Naive thymus-derived CD8-positive, alpha-beta T cell (primary cell): Measurements from ENCODE around the gene ARHGAP28. TPM values are rescaled to one million over a fixed set of nuclear protein-coding genes. Genes with fewer than 3 reads are reported as not detected.
"Not testable (repeated sequence)": the region's sequence is repeated elsewhere in the genome, so short reads cannot be mapped to it uniquely, and the experiment has no call there.

Experiments used
- ATAC-seq, 2 donors: fragments of 150-1000 bp; cut with Tn5 transposase in 1 of 2; sonication (Bioruptor Pico), chemical (Tn5 transposase) in 1 of 2; 1 replicate in 1 of 2; 2 replicates in 1 of 2; pipeline ENCODE4 v1.10.0; 2021; ENCODE audit warnings: mild to moderate bottlenecking in 2 of 2, moderate library complexity in 2 of 2
- POLR2A ChIA-PET: fragments of 350-600 bp; sonication (Branson Sonifier 250); formaldehyde crosslinking; loops from one replicate; lab custom pipeline; 2021; ENCODE audit warnings: antibody characterized with exemption; lab: Charles Lee
- DNase-seq, 10 donors: peaks; one replicate each; pipeline versions ENCODE4 v3.0.0 to v3.0.0-alpha.2; 2020 to 2022
- H3K27ac Mint-ChIP-seq, 10 donors: one replicate each; pipeline ENCODE4 v1.8.0; 2020 to 2022; ENCODE audit warnings: mild to moderate bottlenecking in 10 of 10, mixed read lengths in 10 of 10, moderate library complexity in 4 of 10, inconsistent platforms in 1 of 10
- H3K27me3 Mint-ChIP-seq, 5 donors: one replicate each; pipeline ENCODE4 v1.8.0; 2021 to 2022; ENCODE audit warnings: mixed read lengths in 5 of 5
- H3K36me3 Mint-ChIP-seq, 3 donors: one replicate each; pipeline ENCODE4 v1.8.0; 2020 to 2022; ENCODE audit warnings: mixed read lengths in 3 of 3, mild to moderate bottlenecking in 2 of 3, inconsistent platforms in 1 of 3
- H3K4me1 Mint-ChIP-seq, 4 donors: one replicate each; pipeline ENCODE4 v1.8.0; 2021 to 2022; ENCODE audit warnings: mixed read lengths in 4 of 4
- H3K4me3 Mint-ChIP-seq, 10 donors: one replicate each; pipeline ENCODE4 v1.8.0; 2020 to 2022; ENCODE audit warnings: mild to moderate bottlenecking in 10 of 10, mixed read lengths in 10 of 10, moderate library complexity in 6 of 10, inconsistent platforms in 1 of 10
- H3K9me3 Mint-ChIP-seq, 9 donors: one replicate each; pipeline ENCODE4 v1.8.0; 2020 to 2022; ENCODE audit warnings: mixed read lengths in 9 of 9, mild to moderate bottlenecking in 3 of 9, inconsistent platforms in 1 of 9, moderate library complexity in 1 of 9
- polyA plus RNA-seq, 3 donors: library from polyadenylated mRNA; unstranded; fragments of 300-500 nt; fragmentation: Illumina TruSeq; gene quantifications; one replicate each; pipeline ENCODE4 v1.2.3, GENCODE V29; 2021
- total RNA-seq, 8 experiments: library from RNA in 2 of 8; stranded (reverse) in 2 of 8; gene quantifications; one replicate each; pipeline ENCODE4 v1.2.3 and lab custom pipeline; 2021 to 2026

ARHGAP28 gene
- total and polyA plus RNA-seq, 5 experiments from 2014 or later: not detected

DNA sequence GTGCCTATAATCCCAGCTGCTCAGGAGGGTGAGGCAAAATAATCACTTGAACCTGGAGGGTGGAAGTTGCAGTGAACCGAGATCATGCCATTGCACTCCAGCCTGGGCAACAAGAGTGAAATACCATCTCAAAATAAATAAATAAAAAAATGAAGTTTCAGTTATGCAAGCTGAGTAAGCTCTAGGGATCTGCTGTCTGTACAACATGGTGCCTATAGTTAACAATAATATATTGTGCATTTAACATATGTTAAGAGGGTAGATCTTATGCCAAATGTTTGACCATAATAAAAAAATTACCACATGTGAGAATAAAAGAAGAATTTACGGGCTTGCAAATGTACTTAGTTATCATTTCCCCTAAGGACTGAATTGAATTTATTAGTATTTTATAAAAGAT is 208.9 kb downstream of the ARHGAP28 start:
- H3K9me3 Mint-ChIP-seq, H3K27ac Mint-ChIP-seq, POLR2A ChIA-PET, H3K36me3 Mint-ChIP-seq, DNase-seq, H3K4me1 Mint-ChIP-seq, ATAC-seq, H3K4me3 Mint-ChIP-seq: not testable (repeated sequence)
- H3K27me3 Mint-ChIP-seq: peaks cover 3 to 29% (median 6%) of the 10 kb centered on the region in 5 donors

DNA sequence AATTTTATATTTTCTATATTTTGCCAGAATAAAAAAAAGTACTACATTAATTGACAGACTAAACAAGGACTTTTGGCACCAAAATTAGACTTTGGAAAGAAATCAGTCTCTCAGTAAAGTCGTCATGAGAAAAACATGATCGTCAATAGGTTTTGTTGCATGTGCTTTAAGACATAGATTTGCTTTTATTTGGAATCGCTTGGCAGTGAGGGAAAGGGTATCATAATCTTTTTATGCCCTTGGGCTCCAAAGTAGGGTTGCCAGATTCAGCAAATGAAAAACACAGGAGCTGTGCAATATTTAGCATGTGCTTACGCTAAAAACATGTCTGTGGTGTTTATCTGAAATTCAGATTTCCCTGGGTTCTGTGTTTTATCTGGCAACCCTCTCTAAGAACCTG is 210.5 kb downstream of the ARHGAP28 start:
- H3K4me1 Mint-ChIP-seq: no peaks in the 10 kb centered on the region
- H3K36me3 Mint-ChIP-seq: peaks cover 0 to 2% (median 0%) of the 10 kb centered on the region in 3 donors
- H3K9me3 Mint-ChIP-seq: peaks cover 0 to 7% (median 1%) of the 10 kb centered on the region in 9 donors
- POLR2A ChIA-PET: no interaction called here
- H3K27ac Mint-ChIP-seq: no peak overlapping the region
- DNase-seq (no peak), ATAC-seq (no peak)
- peaks cover 3 to 29% (median 6%) of the 10 kb centered on the region in 5 donors for H3K27me3 Mint-ChIP-seq
- H3K4me3 Mint-ChIP-seq: no peak overlapping the region

DNA sequence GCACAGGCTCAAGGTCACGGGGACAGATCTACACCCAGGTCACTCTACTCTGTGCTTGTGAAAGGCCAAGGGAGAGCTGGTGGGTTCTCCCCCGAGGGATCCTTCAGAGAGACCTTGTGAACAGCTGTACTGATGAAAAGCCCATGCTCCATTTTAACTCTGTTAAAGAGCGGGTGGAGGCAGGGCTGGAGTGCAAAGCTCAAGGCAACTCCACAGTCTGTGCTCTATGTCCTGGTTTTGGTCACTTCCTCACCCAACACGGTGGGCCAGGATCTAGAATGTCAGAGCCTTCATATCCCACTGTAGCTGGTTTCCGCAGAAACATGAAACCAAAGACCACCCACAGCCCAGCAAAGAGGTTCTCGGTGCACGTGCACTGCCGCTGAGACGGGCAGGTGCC is 210.9 kb downstream of the ARHGAP28 start:
- Mint-ChIP-seq H3K4me3 (no peak overlapping the region), H3K27ac (no peak overlapping the region), H3K27me3 (peaks cover 3 to 25% (median 6%) of the 10 kb centered on the region in 5 donors), H3K4me1 (no peaks in the 10 kb centered on the region), H3K36me3 (no peaks in the 10 kb centered on the region), H3K9me3 (peaks cover 0 to 4% (median 1%) of the 10 kb centered on the region in 9 donors)
- POLR2A ChIA-PET: no interaction called here
- ATAC-seq (no peak), DNase-seq (no peak)

DNA sequence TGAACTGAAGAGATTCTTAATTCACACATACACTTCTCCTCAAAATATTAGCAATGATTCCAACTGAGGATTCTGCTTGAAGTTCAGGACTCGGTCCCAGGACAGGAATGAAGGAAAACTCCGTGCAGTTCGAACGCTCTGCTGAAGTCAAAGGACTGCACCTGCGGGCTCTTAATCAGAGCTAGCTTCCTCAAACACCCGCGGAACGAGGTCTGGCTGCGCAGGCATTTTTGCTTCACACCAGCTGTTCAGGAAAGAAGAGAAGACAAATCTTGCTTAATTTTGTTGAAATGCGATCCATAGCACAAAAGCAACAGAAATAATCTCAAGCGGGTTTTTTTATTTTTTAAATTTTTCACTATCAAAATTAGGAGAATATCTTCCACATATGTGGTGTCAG is 212.5 kb downstream of the ARHGAP28 start:
- Mint-ChIP-seq H3K4me3 (no peak overlapping the region), H3K27ac (no peak overlapping the region), H3K36me3 (no peaks in the 10 kb centered on the region), H3K27me3 (peaks cover 2 to 13% (median 4%) of the 10 kb centered on the region in 5 donors), H3K9me3 (peaks cover 0 to 5% (median 0%) of the 10 kb centered on the region in 9 donors), H3K4me1 (no peaks in the 10 kb centered on the region)
- POLR2A ChIA-PET: no interaction called here
- ATAC-seq (no peak), DNase-seq (no peak)

DNA sequence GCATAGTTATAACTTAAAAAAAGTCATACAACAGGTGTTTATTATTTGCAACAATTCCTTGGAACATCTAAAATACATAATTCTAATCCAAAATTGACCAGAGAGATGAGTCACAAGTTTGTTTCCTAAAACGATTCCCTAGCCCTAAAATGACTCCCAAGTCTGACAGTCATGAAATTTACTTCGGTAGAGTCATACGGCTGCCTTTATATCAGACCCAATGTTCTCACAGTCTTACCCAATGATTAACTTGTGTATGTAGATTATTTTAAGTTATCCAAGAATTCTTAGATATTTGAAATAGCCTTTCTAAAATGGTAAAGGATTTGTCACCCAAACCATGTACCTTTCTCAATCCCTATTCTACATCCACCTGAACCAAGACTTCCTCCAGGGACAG is 213.2 kb downstream of the ARHGAP28 start:
- H3K27ac Mint-ChIP-seq: no peak overlapping the region
- H3K9me3 Mint-ChIP-seq: peaks cover 0 to 5% (median 0%) of the 10 kb centered on the region in 9 donors
- POLR2A ChIA-PET: no interaction called here
- peaks cover 2 to 15% (median 4%) of the 10 kb centered on the region in 5 donors for H3K27me3 Mint-ChIP-seq
- no peak for ATAC-seq
- DNase-seq: no peak
- no peaks in the 10 kb centered on the region for H3K36me3 Mint-ChIP-seq
- H3K4me1 Mint-ChIP-seq: no peaks in the 10 kb centered on the region
- no peak overlapping the region for H3K4me3 Mint-ChIP-seq

DNA sequence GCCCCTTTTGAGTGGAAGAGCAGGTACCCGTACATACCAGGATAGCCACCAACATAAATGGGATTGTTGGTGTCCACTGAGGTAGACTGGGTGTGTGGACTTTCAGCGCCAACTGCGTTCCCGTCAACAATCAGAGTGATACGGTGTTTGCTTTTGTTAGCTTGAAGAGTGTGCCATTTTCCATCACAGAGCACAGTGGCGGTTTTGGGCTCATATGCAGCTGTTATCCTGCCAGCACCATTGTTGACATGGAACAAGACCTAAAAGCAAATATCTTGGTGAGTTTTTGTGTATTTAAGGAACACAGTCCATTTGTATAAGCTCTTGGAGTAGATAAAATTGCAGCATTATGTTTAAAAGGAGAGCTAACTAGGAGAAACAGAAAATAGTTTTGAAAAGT is 213.6 kb downstream of the ARHGAP28 start:
- Mint-ChIP-seq H3K4me3 (no peak overlapping the region), H3K36me3 (no peaks in the 10 kb centered on the region), H3K27ac (no peak overlapping the region), H3K4me1 (no peaks in the 10 kb centered on the region), H3K9me3 (peaks cover 0 to 5% (median 0%) of the 10 kb centered on the region in 9 donors), H3K27me3 (peaks cover 0 to 13% (median 1%) of the 10 kb centered on the region in 5 donors)
- no peak for ATAC-seq
- POLR2A ChIA-PET: no interaction called here
- DNase-seq: no peak

DNA sequence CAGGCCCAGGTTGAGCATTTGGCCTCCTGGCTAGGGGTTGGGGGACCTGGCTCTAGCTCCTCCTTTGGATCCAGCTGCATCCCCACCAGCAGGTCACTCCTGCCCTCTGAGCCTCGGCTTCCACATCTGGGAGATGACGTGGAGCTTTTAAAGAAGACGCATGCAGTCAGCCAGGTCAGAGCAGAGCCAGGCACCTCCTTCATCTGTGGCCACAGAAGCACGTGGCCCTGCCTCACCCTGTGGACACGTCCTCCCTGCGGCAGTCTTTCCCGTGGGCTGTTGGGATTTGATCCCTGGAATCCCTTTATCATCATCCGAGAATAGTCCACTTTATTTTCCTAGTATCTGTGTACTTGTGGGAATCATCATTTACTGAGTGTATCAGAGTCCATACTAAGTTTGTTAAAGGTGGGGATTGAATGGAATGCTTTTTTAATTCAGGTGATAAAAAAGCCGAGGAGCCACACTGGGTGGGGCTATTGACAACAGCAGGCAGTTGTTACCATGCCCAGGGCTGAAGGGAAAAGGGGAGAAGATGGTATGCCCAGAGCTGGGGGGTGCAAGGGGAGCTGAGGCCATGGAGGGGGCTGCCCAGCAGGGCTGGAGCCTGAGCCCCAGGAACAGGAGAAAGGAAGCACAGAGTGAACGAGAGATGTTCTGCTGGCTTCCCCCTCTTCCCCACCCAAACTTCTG is 218.0 kb downstream of the ARHGAP28 start:
- no peak for ATAC-seq
- Mint-ChIP-seq H3K27ac (no peak overlapping the region), H3K4me3 (no peak overlapping the region), H3K27me3 (peaks cover 0 to 19% (median 0%) of the 10 kb centered on the region in 5 donors), H3K9me3 (peaks cover 0 to 11% (median 2%) of the 10 kb centered on the region in 9 donors), H3K4me1 (no peaks in the 10 kb centered on the region), H3K36me3 (no peaks in the 10 kb centered on the region)
- POLR2A ChIA-PET: no interaction called here
- DNase-seq: no peak

DNA sequence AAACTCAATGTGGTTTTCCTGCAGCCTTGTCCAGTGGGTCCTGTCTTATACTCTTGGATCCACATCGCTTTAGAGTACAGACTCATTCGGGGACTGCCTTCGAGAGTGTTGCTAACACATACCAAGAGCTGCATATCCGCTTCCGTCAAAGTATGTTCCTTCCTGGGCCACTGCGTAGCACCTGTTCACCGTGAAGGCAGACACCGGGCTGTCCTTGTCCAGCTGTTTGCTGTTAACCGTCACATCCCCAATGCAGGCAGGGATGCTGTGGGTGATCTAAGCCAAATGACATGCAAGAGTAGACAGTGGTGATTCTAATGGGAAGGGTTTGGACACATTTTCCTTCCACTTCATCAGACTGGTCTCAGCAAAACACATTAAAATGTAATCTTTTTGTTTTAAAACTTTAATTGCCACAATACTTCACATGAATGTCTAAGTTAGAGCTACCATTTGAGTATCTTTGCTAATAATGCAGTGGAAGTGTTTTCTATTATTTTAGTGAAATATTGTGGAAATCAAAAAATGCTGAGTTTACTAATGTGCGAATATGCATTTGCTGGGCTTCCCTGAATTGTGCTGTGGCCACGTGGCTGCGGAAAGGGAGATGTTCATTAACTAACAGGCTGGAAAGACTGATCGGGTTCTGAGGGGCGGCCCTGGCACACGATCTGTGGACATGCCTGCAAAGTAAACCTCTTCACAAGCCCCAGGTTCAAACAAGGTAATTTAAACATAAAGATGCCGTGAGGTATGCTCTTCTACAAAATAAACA is 219.0 kb downstream of the ARHGAP28 start:
- Mint-ChIP-seq H3K36me3 (no peaks in the 10 kb centered on the region), H3K27ac (no peak overlapping the region), H3K9me3 (peaks cover 0 to 11% (median 2%) of the 10 kb centered on the region in 9 donors), H3K4me1 (no peaks in the 10 kb centered on the region), H3K4me3 (no peak overlapping the region), H3K27me3 (peaks cover 0 to 19% (median 0%) of the 10 kb centered on the region in 5 donors)
- DNase-seq (no peak), ATAC-seq (no peak)
- POLR2A ChIA-PET: no interaction called here

DNA sequence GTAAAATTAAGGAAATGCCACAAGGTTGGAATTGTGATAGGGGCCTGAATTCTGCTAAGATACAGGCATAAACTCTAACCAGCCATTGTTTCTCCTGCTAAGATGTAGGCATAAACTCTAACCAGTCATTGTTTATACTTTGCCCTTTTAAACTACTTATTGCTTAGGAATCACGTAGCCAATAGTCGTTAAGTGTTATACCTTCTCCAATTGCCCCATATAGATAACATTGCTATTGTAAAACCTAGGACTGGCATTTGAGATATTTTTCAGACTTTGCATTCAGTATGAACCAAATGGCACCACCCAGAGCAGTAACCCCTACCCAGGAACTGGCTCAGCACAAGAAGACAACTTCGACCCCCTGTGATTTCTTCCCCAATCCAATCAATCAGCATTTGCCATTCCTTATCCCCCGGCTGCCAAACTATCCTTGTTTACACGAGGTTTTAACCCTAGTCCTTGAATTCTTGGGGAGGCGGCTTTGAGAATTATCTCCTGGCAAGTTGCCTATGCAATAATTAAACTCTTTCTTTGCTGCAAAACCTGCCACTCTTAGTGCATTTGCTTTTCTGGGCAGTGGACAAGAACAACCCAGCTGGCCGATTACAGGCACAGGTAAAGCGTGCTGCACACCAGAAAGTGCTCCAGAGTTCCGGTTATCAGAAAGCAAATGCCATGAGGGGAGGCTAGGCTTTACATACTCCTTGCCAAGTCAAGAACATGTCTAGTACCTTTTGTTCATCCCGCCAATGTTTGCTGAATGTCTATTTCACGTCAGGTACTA is 220.5 kb downstream of the ARHGAP28 start:
- H3K4me3 Mint-ChIP-seq: no peak overlapping the region
- peaks cover 0 to 32% (median 0%) of the 10 kb centered on the region in 5 donors for H3K27me3 Mint-ChIP-seq
- POLR2A ChIA-PET: no interaction called here
- H3K27ac Mint-ChIP-seq: no peak overlapping the region
- H3K9me3 Mint-ChIP-seq: peaks cover 0 to 11% (median 3%) of the 10 kb centered on the region in 9 donors
- DNase-seq (no peak), ATAC-seq (no peak)
- peaks cover 0 to 5% (median 0%) of the 10 kb centered on the region in 4 donors for H3K4me1 Mint-ChIP-seq
- no peaks in the 10 kb centered on the region for H3K36me3 Mint-ChIP-seq

DNA sequence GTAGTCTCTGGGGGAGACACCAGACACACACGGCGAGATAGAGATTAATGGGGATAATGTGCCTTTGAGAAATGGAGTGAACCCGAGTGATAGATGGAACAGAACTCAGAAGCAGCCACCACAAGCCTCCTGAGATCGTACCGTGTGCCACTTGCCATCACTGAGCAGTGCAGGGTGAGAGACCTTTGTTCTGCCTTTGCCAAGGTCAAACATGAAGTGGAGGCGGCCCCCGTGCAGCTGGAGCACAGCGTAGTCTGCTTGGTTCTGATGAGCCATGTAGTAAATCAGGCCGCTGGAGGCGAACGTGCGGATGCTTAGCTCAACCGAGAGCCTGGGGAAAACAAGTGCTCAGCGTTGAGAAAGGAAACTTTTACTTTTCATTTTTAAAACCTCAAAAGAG is 221.1 kb downstream of the ARHGAP28 start:
- H3K9me3 Mint-ChIP-seq: peaks cover 0 to 11% (median 3%) of the 10 kb centered on the region in 9 donors
- peaks cover 0 to 32% (median 0%) of the 10 kb centered on the region in 5 donors for H3K27me3 Mint-ChIP-seq
- ATAC-seq: no peak
- POLR2A ChIA-PET: no interaction called here
- no peaks in the 10 kb centered on the region for H3K36me3 Mint-ChIP-seq
- H3K27ac Mint-ChIP-seq: no peak overlapping the region
- peaks cover 0 to 5% (median 0%) of the 10 kb centered on the region in 4 donors for H3K4me1 Mint-ChIP-seq
- DNase-seq: no peak
- H3K4me3 Mint-ChIP-seq: no peak overlapping the region

DNA sequence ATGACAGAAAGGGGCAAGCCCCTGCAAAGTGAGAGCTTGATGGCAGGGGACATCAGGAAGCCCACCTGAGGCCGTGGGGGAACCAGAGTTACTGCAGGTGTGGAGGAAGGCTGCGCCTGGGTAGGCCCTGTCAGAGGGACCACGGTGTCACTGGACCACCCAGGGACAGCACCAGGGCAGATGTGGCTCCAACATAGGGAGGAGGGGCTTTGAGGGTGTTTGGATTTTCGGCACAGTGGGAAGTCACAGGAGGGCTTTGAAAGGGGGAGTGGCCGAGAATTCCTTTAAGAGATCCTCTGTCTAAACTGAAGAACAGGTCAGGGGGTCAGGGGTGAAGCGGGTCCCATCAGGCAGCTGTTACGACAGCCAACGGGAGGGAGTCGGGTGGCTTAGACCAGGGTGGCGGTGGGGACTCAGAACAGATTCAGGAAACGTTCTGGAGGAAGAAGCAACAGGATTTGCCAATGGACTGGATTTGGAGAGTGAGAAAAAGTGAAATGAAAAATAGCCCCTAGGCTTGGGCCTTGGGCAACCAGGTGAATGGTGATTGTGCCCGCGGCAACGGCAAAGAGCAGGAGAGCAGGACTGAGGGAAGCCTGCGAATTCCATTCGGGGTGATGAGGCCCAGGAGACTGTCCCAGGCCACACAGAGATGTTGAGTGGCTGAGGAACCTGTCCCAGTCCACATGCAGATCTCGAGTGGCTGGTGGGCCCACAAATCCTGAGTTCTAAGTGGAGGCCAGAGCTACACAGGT is 222.0 kb downstream of the ARHGAP28 start:
- Mint-ChIP-seq H3K27ac (no peak overlapping the region), H3K36me3 (no peaks in the 10 kb centered on the region)
- no peak for DNase-seq

DNA sequence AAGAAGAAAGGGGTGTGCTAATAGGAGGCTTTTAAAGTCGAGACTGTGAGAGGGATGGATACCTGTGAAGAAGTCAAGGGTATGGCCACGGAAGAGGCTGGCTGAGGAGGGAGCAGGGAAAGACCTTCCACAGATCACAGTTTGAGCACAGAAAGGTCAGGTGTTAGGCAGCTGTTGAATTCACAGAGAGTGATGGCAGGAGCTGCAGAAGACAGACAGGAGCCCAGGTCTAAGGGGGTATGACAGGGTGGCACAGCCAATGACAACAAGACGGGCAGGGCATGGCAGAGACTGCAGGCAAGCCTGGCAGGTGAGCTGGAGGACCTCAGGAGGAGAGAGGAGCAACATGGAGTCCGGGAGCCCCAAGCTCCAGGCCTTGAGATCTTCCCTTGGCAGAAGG is 225.0 kb downstream of the ARHGAP28 start:
- Mint-ChIP-seq H3K4me1 (peaks cover 0 to 5% (median 0%) of the 10 kb centered on the region in 4 donors), H3K27me3 (peaks cover 0 to 23% (median 0%) of the 10 kb centered on the region in 5 donors), H3K9me3 (peaks cover 0 to 11% (median 3%) of the 10 kb centered on the region in 9 donors), H3K36me3 (no peaks in the 10 kb centered on the region), H3K27ac (no peak overlapping the region), H3K4me3 (no peak overlapping the region)
- ATAC-seq (no peak), DNase-seq (no peak)
- POLR2A ChIA-PET: no interaction called here

More for the DNA sequence above, 222.0 kb downstream of the ARHGAP28 start:
- no peak for ATAC-seq
- Mint-ChIP-seq H3K27me3 (peaks cover 0 to 32% (median 0%) of the 10 kb centered on the region in 5 donors), H3K9me3 (peaks cover 0 to 11% (median 0%) of the 10 kb centered on the region in 9 donors), H3K4me3 (no peak overlapping the region), H3K4me1 (peaks cover 0 to 5% (median 0%) of the 10 kb centered on the region in 4 donors)
- POLR2A ChIA-PET: no interaction called here
